ENCODE results near the gene TOR3A. TPM values are rescaled to one million over a fixed set of nuclear protein-coding genes. Genes with fewer than 3 reads are reported as not detected.

TOR3A gene
- total and polyA plus RNA-seq, 2 of the 8 experiments (the other 6 are each of a cell fraction or from before 2014, with no cell fraction given), result 15.3 to 21.4 TPM

GRCh38 chr1:179120736-179121135, 38.9 kb downstream of the TOR3A start:
- no peaks in the 10 kb centered on the region for H3K27me3 ChIP-seq (replicated peaks in 1 of 4; ENCODE audit: control insufficient read depth in 3 of 4, extremely low read depth in 1 of 4, insufficient read depth in 3 of 4, low read length in 3 of 4)
- DNase-seq (ENCODE audit: low read depth in 1 of 2, low spot score in 2 of 2) (no peak), FAIRE-seq (no peak)
- H3K4me3 ChIP-seq (ENCODE audit: extremely low read depth in 1 of 4, insufficient read depth in 2 of 4, low read depth in 3 of 4, low read length in 4 of 4), result no peak overlapping the region
- H2BK20ac ChIP-seq (ENCODE audit: low read length), result no peak overlapping the region
- no peak overlapping the region for H3K27ac ChIP-seq (ENCODE audit: low read depth, low read length)
- H3K56ac ChIP-seq (replicated peaks; ENCODE audit: insufficient read length, low read depth, low read length), result no peak overlapping the region
- no peak overlapping the region for H3K18ac ChIP-seq (ENCODE audit: extremely low read depth, low read length)
- WGBS, 2 experiments (ENCODE audit: extremely low coverage in 1 of 2, insufficient coverage in 1 of 2, insufficient read length in 1 of 2, insufficient replicate concordance in 2 of 2, low coverage in 1 of 2, low lambda C conversion rate in 2 of 2, missing lambda C conversion rate in 1 of 2), result 97% methylated on average over 2 of the region's 2 CpGs; no CpG with 5 or more reads in 1 of the 2 experiments
- no peak overlapping the region for H3K4ac ChIP-seq (replicated peaks; ENCODE audit: insufficient read length, low read depth, low read length)
- no peak overlapping the region for H2BK5ac ChIP-seq (ENCODE audit: low read depth, low read length)
- H2BK120ac ChIP-seq (replicated peaks; ENCODE audit: low read depth, low read length), result no peak overlapping the region
- H4K91ac ChIP-seq (replicated peaks; ENCODE audit: insufficient read length, low read length), result no peak overlapping the region
- H3K4me2 ChIP-seq (ENCODE audit: insufficient read depth in 1 of 2, low read depth in 2 of 2, low read length in 2 of 2), result no peak overlapping the region
- no peak overlapping the region for H2BK15ac ChIP-seq (ENCODE audit: low read length)
- H3K9ac ChIP-seq (replicated peaks in 1 of 4; ENCODE audit: extremely low read depth in 1 of 4, low read depth in 3 of 4, low read length in 3 of 4), result no peak overlapping the region
- no peaks in the 10 kb centered on the region for H3K79me2 ChIP-seq (ENCODE audit: control insufficient read depth in 1 of 2, insufficient read depth in 2 of 2, low read length in 2 of 2)
- peaks cover 0 to 2% (median 0%) of the 10 kb centered on the region in 4 experiments; a peak in 2 of 7 replicates for H3K4me1 ChIP-seq (replicated peaks in 1 of 4; ENCODE audit: control insufficient read depth in 3 of 4, insufficient read depth in 4 of 4, low read length in 3 of 4)
- no peaks in the 10 kb centered on the region for H3K9me3 ChIP-seq (ENCODE audit: insufficient read depth in 2 of 2, low read depth in 1 of 2, low read length in 1 of 2)
- no peak overlapping the region for H4K5ac ChIP-seq (ENCODE audit: insufficient read length, low read depth, low read length)
- ChIA-PET CTCF (ENCODE audit: partially characterized antibody) (interaction anchor here (0.6 to 4.7 kb wide), 35 partner anchors 8 to 688 kb away, joined by 3 to 34 read pairs (median 6); partner anchors contain the start of gene SOAT1), POLR2A (ENCODE audit: partially characterized antibody) (interaction anchor here (0.9 to 2.5 kb wide), 4 partner anchors 27 to 60 kb away, joined by 3 to 9 read pairs (median 4); partner anchors contain the start of gene TOR3A)
- H2AFZ ChIP-seq (ENCODE audit: low read length), result no peak overlapping the region
- no peaks in the 10 kb centered on the region for H4K20me1 ChIP-seq (replicated peaks in 1 of 2; ENCODE audit: control insufficient read depth in 1 of 2, insufficient read depth in 2 of 2, low read length in 2 of 2)
- no peak overlapping the region for H4K8ac ChIP-seq (ENCODE audit: extremely low read depth, insufficient read depth, low read length)
- H3K79me1 ChIP-seq (ENCODE audit: low read depth, low read length), result no peaks in the 10 kb centered on the region
- no peak overlapping the region for H3K14ac ChIP-seq (ENCODE audit: insufficient read length)
- H3K23ac ChIP-seq (ENCODE audit: insufficient read length), result no peak overlapping the region
- H2AK5ac ChIP-seq (ENCODE audit: low read depth, low read length), result no peak overlapping the region
- no peak overlapping the region for H2BK12ac ChIP-seq (ENCODE audit: low read depth, low read length)
- H3K23me2 ChIP-seq (ENCODE audit: low read depth, low read length), result no peaks in the 10 kb centered on the region
- peaks cover 0 to 24% (median 8%) of the 10 kb centered on the region in 4 experiments; a peak in 4 of 8 replicates for H3K36me3 ChIP-seq (ENCODE audit: control insufficient read depth in 2 of 4, insufficient read depth in 4 of 4, low read length in 3 of 4)
- TF ChIP-seq POLR2AphosphoS5 (IDR thresholded peaks at IDR 0.05; ENCODE audit: low read depth, low read length) (no peak), PHF8 (conservative IDR thresholded peaks at IDR 0.05; ENCODE audit: low read depth, low read length) (no peak), SP1 (IDR thresholded peaks at IDR 0.05; ENCODE audit: low read depth, low read length) (no peak), KDM1A (IDR thresholded peaks at IDR 0.05; ENCODE audit: borderline replicate concordance, low read length) (no peak), KDM5A (IDR thresholded peaks at IDR 0.05; ENCODE audit: low read length) (no peak), SIN3A (conservative IDR thresholded peaks at IDR 0.05 in 1 of 2, IDR thresholded peaks at IDR 0.05 in 1 of 2; ENCODE audit: low read depth in 1 of 2, low read length in 2 of 2) (no peak), EP300 (IDR thresholded peaks at IDR 0.05; ENCODE audit: borderline replicate concordance in 1 of 2, low read depth in 2 of 2, low read length in 2 of 2) (no peak), RNF2 (IDR thresholded peaks at IDR 0.05; ENCODE audit: borderline replicate concordance, low read depth, low read length, missing control alignments, poor library complexity, severe bottlenecking) (no peak), JUN (IDR thresholded peaks at IDR 0.05; ENCODE audit: low read depth, low read length) (no peak), SIX5 (IDR thresholded peaks at IDR 0.05; ENCODE audit: low read depth, low read length) (no peak), EZH2 (IDR thresholded peaks at IDR 0.05; ENCODE audit: low read depth, low read length, severe bottlenecking) (no peak), BRCA1 (IDR thresholded peaks at IDR 0.05; ENCODE audit: low read depth, low read length) (no peak), RXRA (IDR thresholded peaks at IDR 0.05; ENCODE audit: insufficient read depth, low read depth, low read length) (no peak), EGR1 (IDR thresholded peaks at IDR 0.05; ENCODE audit: borderline replicate concordance, low read depth, low read length) (no peak)

Data from H1 (cell line).